VCaP (cell line): ENCODE measurements around the gene OR1A1.
"Not testable (repeated sequence)": the region's sequence is repeated elsewhere in the genome, so short reads cannot be mapped to it uniquely, and the experiment has no call there.

Experiments
- H3K27ac ChIP-seq: fragments of 450-650 bp; 2 replicates; pipeline ENCODE4 v1.5.1; 2017
- CTCF ChIP-seq: fragments of 450-650 bp; conservative IDR thresholded peaks from 2 replicates; pipeline ENCODE4 v1.5.1; 2017; ENCODE audit warnings: mild to moderate bottlenecking, moderate library complexity

OR1A1 gene

GRCh38 chr17:3207367-3207766, at the start of gene OR1A1:
TSS of gene OR1A1 (plus strand) at chr17:3207667. CDS start at chr17:3215621, 7,954 bp downstream.
- no peak within 1 kb of the TSS for H3K27ac ChIP-seq
- no peak for TF ChIP-seq CTCF

GRCh38 chr17:3167574-3167973, 39.9 kb upstream of the OR1A1 start:
- no peak for TF ChIP-seq CTCF
- H3K27ac ChIP-seq = no peak overlapping the region

GRCh38 chr17:3189961-3190360, 17.5 kb upstream of the OR1A1 start:
- no peak for TF ChIP-seq CTCF
- no peak overlapping the region for H3K27ac ChIP-seq

GRCh38 chr17:3197219-3197618, 10.2 kb upstream of the OR1A1 start, which contains the start of gene OR1A2:
TSS of gene OR1A2 (plus strand) at chr17:3197519. CDS start at chr17:3197519, 0 bp downstream.
- no peak within 1 kb of the TSS for H3K27ac ChIP-seq
- no peak for TF ChIP-seq CTCF

- TF ChIP-seq CTCF = no peak
- no peak overlapping the region for H3K27ac ChIP-seq
Measured at GRCh38 chr17:3208484-3208883, 1.0 kb downstream of the OR1A1 start.

- no peak for TF ChIP-seq CTCF
Measured at GRCh38 chr17:3213001-3213400, 5.5 kb downstream of the OR1A1 start.

GRCh38 chr17:3213587-3213986, 6.1 kb downstream of the OR1A1 start:
- no peak for TF ChIP-seq CTCF
- no peak overlapping the region for H3K27ac ChIP-seq

More at GRCh38 chr17:3213001-3213400, 5.5 kb downstream of the OR1A1 start:
- H3K27ac ChIP-seq = no peak overlapping the region

GRCh38 chr17:3219978-3220377, 12.5 kb downstream of the OR1A1 start:
- not testable (repeated sequence) for H3K27ac ChIP-seq
